WI38 (cell line): Measurements from ENCODE around the gene ABLIM3.

Experiments used
- H3K4me3 ChIP-seq: 2 replicates; pipeline ENCODE4 v1.5.1; 2011; ENCODE audit warnings: low read depth, mild to moderate bottlenecking, control low read depth, low read length
- CTCF ChIP-seq: IDR thresholded peaks from 2 replicates; pipeline ENCODE4 v1.5.1; 2012; ENCODE audit warnings: low read depth, mild to moderate bottlenecking, control low read depth, low read length

ABLIM3 gene

GRCh38 chr5:149219584-149219983 lies 78.3 kb downstream of the ABLIM3 start:
- H3K4me3 ChIP-seq = no peak overlapping the region
- no peak for TF ChIP-seq CTCF

DNA sequence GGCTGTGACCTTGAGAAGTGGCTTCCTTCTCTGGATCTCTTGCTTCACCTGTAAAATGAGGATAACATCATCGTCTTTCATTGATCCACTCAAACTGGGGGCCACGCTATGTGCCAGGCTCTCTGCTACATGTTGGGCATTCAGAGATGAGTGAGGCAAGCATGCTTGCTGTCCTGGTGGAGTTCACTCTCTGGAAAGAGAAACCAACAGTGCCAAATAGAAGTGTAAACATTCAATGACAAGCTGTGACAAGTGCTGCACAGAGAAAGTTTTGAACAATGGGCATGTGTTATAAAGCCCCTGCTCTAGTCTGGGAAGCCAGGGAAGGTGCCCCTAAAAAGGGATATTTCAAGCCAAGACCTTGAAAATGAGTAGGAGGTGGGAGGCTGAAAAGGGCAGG lies 79.5 kb downstream of the ABLIM3 start:
- H3K4me3 ChIP-seq = no peak overlapping the region
- no peak for TF ChIP-seq CTCF

DNA sequence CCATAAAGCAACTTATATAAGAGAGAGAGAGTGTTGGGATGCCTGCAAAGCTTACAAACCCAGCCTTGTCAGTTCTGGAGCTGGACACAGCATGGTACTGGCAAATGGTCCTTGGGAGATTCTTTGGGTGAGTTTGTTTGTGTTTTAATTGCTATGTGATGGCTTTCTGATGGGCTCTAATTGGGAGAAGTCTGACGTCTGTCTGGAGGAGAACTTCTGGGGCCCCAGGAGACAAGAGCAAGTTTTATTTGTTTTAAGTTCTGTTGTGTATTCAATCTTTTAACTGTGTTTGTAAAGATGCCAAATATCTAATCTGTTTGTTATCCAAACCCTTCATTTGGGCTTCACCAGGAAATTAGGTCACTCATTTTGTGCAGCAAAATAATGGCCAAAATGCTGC lies 80.0 kb downstream of the ABLIM3 start:
- TF ChIP-seq CTCF = no peak
- H3K4me3 ChIP-seq = no peak overlapping the region

DNA sequence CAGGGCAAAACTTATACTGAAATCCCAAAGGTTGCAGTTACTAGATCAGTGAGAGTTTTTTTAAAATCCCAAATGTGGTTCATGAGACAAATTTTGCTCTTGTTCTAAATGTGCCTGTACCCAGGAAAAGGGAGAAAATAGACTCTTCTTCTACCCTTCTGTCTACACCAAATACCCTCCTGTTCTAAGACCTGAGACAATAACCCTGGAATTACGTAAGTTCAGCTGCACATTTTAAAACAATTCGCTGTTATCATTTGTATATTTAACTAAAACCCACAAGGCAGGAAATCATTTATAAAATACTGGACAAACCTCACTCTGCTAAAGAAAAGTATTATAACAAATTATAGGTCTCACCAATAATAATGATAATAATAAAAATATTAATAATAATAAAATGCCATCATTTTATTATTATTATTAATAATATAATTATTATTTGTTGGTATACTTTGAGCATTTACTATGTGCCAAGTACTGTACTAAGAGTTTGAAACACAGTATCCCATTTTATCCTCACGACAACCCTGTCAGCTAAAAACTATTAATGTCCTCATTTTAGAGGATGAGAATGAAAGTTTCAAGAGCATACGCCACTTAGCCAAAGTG lies 80.5 kb downstream of the ABLIM3 start:
- H3K4me3 ChIP-seq = no peak overlapping the region
- no peak for TF ChIP-seq CTCF

GRCh38 chr5:149223081-149223848 lies 82.0 kb downstream of the ABLIM3 start:
- no peak overlapping the region for H3K4me3 ChIP-seq
- no peak for TF ChIP-seq CTCF

DNA sequence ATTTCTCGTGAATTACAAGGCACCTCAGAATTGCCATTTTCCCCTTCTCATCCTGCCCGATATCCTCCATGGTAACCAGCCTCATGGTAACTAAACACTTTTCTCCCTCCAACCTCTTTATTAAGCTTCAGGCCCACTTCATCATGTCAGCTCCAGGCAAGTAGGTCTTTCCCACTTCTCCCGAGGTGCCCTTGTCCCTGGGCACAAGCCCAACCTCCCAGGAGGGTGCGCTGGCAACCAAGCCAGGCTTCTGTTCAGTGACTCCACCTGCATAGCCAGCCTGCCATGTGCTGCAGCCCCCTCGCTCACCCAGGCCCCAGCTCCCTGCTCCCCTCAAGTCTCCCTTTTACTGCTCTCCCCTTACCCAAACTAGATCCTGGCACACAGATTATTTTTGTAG lies 83.0 kb downstream of the ABLIM3 start:
- H3K4me3 ChIP-seq = no peak overlapping the region
- TF ChIP-seq CTCF = no peak

GRCh38 chr5:149227168-149227826 lies 86.0 kb downstream of the ABLIM3 start:
- H3K4me3 ChIP-seq = no peak overlapping the region
- no peak for TF ChIP-seq CTCF
